CD4-positive, alpha-beta T cell treated with Interleukin-17A for 4 hours (primary cell): ENCODE measurements around the gene RAB3B.
"Not testable (repeated sequence)": the region's sequence is repeated elsewhere in the genome, so short reads cannot be mapped to it uniquely, and the experiment has no call there.

Experiments
- DNase-seq: peaks from one replicate; pipeline ENCODE4 v3.0.0-alpha.2; 2020; ENCODE audit warnings: mixed read lengths

The RAB3B gene

GRCh38 chr1:51990478-51990965 is at the start of gene RAB3B:
RAB3B (minus strand) TSS chr1:51990700; CDS start chr1:51977117, 13,583 bp downstream.
- DNase-seq, result peak; percentile 88

GRCh38 chr1:52037909-52038308 is 47.4 kb upstream of the RAB3B start:
- no peak for DNase-seq

GRCh38 chr1:52037402-52037814 is 46.9 kb upstream of the RAB3B start:
- no peak for DNase-seq

- no peak for DNase-seq
These were observed 43.5 kb upstream of the RAB3B start for GRCh38 chr1:52034050-52034384.

- peak; percentile 90 for DNase-seq
These were observed 42.9 kb upstream of the RAB3B start, which contains the start of gene KTI12 for GRCh38 chr1:52033190-52034049. KTI12 (minus strand) TSS chr1:52033810; CDS start chr1:52033761, 49 bp downstream.

GRCh38 chr1:52032785-52033131 is 42.3 kb upstream of the RAB3B start:
- peak; percentile 17 for DNase-seq

- DNase-seq, result no peak
These were observed 41.8 kb upstream of the RAB3B start for GRCh38 chr1:52032124-52032784.

- not testable (repeated sequence) for DNase-seq
These were observed 38.3 kb upstream of the RAB3B start for GRCh38 chr1:52028839-52029238.

- no peak for DNase-seq
These were observed 37.8 kb upstream of the RAB3B start for GRCh38 chr1:52028328-52028727.

GRCh38 chr1:52026278-52026677 is 35.8 kb upstream of the RAB3B start:
- no peak for DNase-seq

GRCh38 chr1:52022133-52022532 is 31.6 kb upstream of the RAB3B start:
- DNase-seq, result no peak

- DNase-seq, result no peak
These were observed 17.7 kb upstream of the RAB3B start for GRCh38 chr1:52008071-52008809.

- no peak for DNase-seq
These were observed 16.9 kb upstream of the RAB3B start for GRCh38 chr1:52007215-52008002.

GRCh38 chr1:52006081-52006553 is 15.6 kb upstream of the RAB3B start:
- DNase-seq, result not testable (repeated sequence)

GRCh38 chr1:52005548-52005947 is 15.0 kb upstream of the RAB3B start:
- not testable (repeated sequence) for DNase-seq

GRCh38 chr1:52003877-52004276 is 13.4 kb upstream of the RAB3B start:
- DNase-seq, result no peak

GRCh38 chr1:52002038-52002917 is 11.8 kb upstream of the RAB3B start:
- peak; percentile 58 for DNase-seq

GRCh38 chr1:51998701-51999100 is 8.2 kb upstream of the RAB3B start:
- no peak for DNase-seq

- no peak for DNase-seq
These were observed 7.5 kb upstream of the RAB3B start for GRCh38 chr1:51997974-51998382.

- peak; percentile 2 for DNase-seq
These were observed 670 bp downstream of the RAB3B start for GRCh38 chr1:51989582-51990477.
